Embryonic facial prominence (tissue), 1 donor: ENCODE results near the gene ASTN2.

Source experiments
- DNase-seq: peaks from one replicate; pipeline ENCODE4 v3.0.0-alpha.2; 2016; ENCODE audit errors: extremely low spot score

Gene ASTN2

DNA sequence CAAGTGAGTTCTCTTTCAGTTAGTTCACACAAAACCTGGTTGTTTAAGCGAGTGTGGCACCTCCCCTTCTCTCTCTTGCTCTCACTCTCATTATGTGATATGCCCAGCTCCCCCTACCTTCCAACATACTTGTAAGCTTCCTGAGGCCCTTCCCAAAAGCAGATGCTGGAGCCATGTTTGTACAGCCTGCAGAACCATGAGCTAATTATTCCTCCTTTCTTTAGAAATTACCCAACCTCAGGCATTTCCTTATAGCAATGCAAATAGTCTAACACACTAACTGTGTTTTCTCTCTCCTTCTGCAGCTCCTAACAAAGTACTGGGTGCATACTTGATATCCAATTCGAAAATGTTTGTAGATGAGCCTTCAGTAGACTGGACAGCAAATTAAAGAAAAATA is 665.1 kb downstream of the ASTN2 start:
- DNase-seq = no peak

DNA sequence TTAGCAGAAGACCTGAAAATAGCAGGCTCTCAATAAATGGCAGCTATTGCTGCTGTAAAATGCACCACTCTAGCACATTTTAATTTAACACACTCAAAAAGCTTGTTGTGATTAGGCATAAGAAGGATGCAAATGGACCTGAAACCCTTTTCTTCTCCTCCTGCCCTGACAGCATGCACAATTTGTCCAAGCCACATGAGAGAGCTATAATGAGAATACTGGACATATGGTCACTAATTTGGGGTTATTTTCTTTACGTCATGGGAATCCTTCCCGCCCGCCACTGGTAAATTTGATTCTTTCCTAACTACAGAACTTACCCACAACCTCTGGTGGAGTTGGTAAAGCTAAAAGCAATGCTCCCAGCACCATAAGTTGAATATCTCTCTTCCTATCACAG is 665.7 kb downstream of the ASTN2 start:
- DNase-seq = no peak

DNA sequence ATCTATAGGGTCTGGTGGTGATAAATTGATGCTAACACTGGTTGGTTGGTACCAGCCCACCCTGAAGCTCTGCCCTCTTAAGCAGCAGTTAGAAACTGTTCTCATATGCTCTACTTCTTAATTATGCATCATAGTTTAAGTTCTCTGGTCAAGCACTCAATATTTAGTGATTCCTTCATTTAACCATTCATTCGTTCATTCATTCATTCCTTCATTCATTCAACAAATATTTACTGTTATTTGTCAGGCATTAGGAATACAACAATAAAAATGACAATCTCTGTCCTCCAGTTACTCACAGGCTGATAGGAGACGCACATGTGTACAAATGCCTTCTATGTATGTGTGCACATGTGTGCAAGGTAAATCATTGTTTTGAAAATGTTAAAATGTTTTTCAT is 673.1 kb downstream of the ASTN2 start:
- no peak for DNase-seq

DNA sequence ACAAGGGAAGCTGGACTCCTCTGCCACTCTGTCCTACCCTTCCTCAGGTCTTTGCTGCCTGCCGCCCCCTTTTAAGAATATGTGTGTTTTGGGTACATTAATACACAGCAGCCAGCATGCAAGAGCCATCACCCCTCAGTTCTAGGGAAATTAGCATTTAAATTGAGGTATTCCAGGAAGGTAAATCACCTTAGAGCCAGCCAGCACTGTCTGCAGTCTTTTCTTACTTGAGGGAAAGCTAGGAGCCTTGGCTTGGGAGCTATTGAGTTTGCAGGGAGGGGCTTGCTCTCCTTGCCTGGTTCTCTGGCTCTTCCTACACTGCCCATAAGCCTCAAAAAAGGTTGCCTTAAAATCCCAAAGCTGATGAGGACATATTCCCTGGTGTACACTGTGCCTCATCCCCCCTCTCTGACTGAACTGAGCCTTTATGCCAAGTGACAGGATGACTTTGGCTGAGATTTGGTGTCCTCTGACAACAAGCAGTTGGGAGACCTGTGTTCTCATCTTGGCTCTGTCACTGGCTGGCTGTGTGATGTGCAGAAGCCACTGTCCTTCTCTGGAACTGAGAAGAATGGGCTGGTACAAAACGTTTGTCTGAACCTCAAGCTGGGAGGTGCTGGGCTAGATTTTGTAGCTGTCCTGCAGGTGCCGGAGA is 673.6 kb downstream of the ASTN2 start:
- DNase-seq = no peak

DNA sequence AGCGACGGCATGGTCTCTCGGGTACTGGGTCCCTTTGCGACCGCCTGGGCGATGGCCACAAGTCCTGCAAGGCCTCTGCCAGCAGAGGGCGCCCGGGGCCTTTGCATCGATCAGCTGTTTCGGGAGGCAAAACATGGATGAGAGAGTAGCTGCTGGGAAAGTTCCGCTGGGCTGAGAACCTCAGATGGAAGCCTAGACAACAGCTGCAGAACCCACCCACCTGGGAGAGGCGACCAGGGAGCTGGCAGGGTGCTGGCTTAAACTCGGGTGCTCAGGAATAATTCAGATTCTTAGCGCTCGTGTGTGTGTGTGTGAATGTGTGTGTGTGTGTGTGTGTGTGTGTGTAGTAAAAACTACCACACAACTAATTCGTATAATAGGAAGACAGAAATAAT is 677.7 kb downstream of the ASTN2 start:
- no peak for DNase-seq

DNA sequence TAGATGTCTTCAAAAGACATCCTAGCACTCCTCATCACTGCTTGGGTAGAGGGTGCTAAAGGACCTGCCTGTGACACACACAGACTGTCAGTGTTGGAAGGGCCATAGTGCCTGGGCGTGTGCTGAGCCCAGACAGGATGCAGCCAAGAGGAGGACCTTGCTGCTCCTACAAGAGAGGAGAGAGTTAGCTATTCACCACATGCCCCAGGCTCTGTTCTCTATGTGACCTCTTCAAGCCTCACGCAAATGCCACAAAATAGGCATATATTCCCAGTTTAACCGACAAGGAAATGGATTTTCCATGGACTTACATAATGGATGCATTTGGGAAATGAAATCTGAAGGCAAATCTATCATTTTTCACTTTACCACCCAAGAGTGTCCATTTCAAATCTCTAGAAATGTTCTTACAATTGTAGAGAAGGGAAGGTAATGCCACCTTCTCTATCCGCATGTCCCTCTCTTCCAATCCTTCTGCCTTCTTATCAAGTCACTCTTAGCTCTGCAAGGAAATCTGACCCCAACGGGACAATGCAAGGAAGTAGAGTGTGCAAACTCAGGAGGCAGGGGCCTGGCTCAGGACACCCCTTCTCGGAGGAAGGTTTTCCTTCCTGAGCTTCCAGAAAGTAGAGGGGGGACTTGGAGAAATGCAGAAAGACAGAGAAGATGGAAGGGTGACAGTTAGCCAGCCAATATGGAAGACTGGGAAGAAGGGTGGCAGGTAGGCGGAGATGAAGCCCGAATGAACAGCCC is 678.3 kb downstream of the ASTN2 start:
- DNase-seq = no peak

DNA sequence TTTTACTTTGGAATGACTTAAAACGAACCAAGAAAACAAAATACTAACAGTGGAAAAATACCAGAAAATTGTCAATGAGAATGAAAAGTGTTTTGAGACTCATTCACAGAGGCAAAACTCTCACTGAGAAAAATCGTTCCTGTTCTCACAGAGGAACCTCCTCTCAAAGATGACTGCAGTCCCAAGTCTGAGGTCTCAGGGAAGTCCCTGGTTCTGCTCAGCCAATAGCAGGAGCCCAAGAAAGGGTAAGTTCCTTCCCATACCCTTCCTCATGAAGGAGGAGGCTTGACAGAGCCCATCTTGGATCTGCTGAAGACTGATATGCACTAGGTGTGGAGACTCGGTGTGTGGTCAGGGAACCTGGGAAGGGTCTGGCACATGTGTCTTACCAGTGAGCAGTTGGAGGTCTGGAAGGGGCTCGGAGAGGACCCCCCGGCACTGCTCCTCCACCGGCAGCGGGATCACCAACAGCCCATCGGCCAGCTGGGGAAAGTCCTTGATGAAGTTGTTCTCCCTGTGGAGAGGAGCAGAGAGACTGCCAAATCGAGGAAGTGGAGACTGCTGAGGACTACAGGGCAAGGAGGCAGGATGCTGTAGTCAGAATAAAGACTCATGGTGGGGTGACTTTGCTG is 681.7 kb downstream of the ASTN2 start:
- no peak for DNase-seq

DNA sequence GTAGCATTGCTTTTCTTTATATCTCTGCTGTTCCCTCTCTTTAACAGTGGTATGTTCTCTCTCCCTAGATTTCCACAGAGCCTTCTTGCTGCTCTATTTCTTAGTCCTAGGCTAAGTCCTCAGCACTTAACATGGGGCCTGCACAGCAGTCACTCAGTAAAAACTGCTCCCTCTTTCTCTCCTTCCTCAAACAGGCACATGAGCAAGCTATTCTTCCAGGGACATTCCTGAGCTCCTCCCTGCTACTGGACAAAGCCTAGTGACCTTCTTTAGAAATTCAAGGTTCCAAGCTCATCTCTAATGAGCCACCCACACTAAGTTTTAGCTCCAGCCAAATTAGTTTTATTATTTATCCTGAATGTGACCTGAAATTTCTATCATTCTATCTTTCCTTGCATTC is 688.3 kb downstream of the ASTN2 start:
- no peak for DNase-seq

DNA sequence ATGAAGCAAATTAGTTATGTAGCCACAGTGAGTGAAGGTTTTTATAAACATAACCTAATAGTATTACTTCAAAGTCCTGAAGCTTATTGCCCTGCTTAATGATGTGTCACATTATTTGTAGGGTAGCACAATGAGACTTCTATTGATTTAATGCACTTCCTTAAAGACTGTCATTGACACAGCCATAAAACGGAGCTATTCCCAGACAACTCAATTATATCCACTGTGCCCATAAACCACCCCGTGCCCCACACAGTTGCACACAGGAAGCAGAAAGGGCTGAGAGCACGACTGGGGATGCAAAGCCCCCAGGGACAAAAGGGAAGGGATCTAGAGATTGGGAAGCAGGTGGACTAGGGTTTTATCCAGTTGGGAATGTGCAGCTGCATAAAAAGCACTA is 690.7 kb downstream of the ASTN2 start:
- DNase-seq = no peak

DNA sequence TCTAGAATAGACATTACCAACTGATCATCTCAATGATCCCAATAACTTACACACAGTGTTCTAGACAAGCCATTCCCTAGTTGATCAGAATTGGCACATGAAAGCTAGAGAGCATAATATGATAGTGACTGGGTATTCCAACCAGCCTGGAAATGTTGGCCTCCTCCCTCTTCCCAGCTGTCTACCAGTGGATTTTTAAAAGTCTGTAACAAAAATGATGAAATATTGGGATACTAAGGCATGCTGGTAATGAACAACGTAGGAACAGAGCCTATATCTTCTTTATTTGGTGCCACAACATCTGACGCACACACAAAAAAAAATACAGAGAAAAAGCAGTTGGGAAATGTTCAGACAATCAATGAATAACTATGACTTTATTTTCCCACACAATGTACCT is 692.9 kb downstream of the ASTN2 start:
- no peak for DNase-seq

DNA sequence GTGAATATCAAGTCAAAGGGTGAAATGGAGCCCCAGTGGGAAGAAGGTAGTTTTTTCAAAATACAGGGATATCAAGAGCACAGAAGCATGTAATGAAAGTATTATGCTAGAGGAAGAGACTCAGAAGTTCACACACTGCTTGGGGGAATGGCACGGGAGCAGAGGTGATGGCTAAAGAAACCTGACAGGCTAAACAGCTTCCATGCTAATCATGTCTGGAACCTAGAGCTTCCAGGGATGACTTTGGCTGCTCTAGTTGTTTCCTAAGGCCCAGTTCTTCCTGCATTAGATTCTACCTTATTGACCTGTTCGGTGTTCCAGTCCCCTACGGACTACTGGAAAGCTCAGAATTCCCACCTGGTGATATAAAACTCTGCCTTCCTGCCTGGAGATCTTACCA is 693.4 kb downstream of the ASTN2 start:
- DNase-seq = no peak

DNA sequence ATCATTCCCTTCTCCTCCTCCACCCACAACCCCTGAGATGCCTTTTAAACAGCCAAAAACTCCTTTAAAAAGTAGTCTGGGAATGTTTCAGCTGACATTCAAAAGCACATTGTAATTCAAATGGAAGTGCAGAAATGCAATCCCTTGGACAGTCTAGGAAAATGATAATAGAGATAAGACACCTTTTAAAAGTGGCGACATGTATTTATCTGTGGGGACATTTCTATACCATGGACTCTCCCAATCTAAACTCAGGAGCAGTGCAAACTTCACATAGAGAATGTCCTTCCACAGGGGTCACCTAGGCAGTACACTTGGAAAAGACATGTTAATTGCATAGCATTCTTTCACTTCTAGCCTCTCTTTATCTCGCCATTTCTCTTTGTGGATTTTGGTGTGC is 694.7 kb downstream of the ASTN2 start:
- DNase-seq = no peak

DNA sequence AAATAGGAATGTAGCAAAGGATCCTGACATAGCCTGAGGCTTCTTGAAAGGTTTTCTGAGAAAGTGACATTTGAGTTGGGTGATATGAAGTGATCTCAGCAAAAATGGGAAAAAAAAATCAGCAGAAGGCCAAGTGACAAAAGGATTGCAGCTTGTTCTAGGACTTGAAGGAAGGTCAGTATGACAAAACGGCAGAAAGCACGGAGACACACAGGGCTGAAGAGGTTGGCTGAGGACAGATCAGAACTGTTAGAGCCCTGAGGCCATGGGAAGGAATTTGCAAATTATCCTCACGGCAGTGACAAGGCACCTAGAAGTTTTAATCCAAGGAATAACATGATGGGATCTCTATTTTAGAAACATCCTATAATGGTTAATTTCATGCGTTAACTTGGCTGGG is 696.7 kb downstream of the ASTN2 start:
- no peak for DNase-seq

DNA sequence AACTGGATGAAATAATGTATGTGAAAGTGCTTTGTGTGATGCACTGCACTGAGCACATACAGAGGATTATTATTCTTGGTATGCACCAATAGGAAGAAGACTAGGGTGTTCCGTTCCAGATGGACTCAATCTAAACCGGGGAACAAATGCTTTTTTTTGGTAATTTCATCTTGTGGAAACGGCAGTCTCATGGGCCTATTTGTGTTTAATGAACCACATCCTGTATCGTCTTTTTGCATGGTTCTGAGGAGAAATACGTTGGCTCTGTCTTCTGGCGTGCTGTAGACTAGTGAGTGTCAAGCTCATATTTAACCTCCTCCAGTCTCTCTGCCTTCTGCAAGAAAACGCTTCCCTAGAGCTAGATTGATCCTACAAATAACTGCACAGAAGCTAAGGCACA is 697.7 kb downstream of the ASTN2 start:
- peak; percentile 29 for DNase-seq

DNA sequence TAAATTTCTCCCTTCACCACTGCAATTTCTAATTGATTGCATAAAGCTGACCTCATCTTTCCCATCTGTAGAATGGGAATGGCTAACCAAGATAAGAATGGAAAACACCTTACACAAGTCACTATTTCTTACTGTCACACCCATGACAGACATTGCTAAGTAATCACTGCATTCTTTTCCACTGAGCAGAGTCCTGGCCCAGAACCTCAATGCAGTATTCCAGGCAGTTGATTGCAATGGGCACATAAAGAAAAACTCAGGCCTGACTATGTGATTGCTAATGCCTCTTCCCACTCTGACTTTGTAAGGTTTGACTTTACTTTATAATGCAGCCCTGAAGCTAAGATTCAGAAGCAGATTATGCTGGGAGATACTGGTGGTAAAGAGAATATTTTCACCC is 698.4 kb downstream of the ASTN2 start:
- DNase-seq = no peak

DNA sequence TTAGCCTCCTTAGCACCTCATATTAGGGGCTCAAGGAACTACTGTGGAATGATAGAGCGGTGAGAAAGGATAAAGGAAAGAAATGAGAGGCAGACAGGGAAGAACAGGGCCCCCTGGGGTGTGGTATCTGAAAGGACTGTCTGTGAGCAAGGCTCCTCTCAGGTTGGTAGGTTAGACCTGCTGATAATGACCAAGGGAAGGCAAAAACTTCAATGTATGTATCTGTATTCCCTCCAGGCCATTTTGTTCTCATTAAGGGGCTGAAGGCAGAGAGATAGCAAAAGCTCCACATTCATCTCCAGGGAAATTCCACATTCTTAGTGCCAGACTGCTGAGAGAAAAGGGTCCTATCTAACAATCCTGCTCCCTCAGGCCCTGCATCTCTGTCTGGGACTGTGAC is 699.1 kb downstream of the ASTN2 start:
- DNase-seq = no peak

DNA sequence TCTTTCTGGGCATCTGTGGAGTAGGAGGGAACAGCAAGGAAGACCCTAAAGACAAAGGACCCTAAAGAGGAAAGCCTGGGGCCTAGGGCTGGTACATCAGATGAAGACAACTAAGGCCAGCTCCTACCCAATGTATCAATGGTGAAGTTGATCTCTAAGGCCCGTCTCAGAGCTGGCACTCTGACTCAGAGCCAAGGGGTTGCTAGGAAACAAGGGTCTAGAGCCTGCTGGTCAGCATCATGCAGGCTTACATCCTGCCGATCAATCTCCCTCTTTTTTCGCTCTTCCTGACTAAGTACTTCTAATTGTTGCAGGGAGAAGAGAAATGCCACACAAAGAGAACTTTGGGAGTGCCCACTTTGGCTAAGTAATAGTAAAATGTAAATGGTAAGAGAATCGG is 701.6 kb downstream of the ASTN2 start:
- DNase-seq = no peak

DNA sequence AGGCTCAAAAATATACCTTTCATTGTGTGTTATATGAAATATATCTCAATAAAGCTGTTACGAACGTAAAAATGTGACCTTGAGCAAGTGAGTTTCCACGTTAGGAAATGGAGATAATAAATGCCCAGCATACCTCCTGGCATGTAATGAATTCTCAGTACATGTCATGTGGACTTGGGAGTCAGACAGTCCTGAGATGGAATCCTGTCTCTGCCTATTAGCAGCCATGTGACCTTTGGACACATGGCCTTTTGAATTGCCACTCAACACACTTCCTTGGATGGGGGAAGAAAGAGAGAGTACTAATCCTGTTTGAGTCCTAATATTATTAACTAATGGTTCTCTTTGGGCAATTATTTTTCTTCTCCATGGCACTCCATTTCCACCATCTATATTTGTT is 702.1 kb downstream of the ASTN2 start:
- DNase-seq = no peak

DNA sequence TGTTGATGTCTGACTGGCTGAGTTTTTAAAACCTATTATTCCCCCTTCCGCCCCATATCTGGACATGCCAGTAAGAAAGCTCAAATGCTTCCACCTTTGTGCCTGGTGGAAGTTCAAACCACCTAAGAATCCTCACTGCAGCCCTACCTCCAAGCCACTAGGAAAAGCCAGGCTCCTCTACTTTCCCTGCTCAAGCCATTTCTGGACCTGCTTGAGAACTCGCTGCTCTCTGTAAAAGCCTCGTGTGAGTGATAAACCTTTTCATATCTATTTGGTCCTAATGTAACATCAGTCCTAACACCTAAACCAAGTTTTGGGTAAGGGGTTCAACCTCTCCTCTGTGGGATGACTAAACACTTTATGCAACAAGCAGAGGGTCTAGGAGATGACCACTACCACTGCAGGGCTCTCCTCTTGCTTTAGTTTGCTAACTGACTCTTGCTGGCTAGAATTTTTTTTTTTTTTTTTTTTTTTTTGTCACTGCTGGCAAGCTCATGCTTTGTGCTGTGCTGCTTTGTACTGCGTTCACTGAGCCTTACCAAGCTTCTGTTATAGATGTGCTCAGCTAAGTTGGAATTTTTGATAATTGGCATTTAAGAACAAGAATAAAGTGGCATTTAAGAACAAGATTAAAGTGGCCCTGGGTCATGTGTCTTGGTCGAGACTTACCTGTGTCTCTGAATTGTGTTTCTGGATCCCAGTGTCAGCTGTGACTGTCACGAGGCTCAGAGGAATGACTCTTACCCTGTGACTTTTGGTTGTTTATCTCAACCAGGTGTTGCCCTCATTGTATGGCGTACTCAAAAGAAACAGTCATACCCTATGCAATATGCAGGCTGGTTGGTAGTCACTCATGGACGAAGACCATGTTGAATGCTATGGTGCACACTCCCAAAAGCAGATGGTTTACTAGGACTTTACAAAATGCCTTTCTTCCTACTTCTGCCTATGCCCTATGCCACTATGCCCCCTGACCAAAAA is 708.3 kb downstream of the ASTN2 start:
- DNase-seq = no peak

DNA sequence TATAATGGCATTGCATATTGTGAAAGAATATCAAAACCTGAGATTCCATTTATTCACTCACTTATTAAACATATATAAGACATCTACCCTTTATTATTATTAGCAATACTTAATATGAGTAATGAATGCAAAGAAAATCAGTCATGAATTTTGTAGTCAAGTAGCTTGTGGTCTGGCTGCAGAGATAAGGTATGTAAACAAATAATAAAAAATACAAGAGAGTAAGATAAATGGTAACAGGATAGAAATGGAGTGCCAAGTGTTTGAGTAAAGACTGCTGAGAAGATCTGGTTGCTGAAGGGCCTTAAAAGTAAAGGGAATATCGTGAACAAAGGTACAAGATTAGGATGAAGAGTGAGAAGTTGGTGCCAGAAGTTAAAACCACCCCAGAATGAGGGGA is 709.3 kb downstream of the ASTN2 start:
- DNase-seq = no peak

DNA sequence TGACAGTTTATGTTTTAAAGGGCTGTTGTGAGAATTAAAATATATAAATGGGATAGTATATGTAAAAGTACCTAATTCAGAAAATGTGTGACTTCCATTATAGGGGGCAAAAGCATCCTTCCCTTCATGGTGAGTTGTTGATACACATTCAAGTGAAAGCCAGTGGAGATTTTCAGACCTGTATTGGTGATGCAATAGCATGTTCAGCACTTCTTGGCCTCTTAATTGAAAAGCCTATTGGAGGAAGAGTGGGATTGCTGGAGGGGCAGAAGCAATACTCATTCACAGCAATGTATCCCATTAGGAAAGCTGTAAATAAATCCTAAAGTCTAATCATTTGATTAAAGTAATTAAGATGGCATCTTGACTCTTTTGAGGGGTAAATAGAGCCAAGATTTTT is 710.4 kb downstream of the ASTN2 start:
- no peak for DNase-seq

DNA sequence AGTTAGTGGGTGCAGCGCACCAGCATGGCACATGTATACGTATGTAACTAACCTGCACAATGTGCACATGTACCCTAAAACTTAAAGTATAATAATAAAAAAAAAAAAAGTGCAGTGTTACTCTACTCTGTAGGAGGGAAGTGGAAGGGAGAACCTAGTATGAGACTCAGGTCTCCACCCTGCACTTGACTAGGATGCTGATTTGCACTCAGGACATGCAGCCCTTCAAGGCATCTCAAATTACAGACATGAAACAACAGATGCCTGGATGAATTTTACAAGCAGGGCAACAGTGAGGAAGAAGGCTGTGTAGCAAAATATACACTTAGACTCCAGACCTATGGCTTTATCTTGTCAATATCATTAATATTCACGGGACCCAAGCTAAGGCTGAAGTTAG is 711.2 kb downstream of the ASTN2 start:
- no peak for DNase-seq
